HG02885 (cell line): Measurements from ENCODE around the gene BBIP1.
"Not testable (repeated sequence)": the region's sequence is repeated elsewhere in the genome, so short reads cannot be mapped to it uniquely, and the experiment has no call there.

Experiments
- ATAC-seq: cut with Tn5 transposase; IDR thresholded peaks from one replicate; pipeline ENCODE4 v1.9.1; 2021; ENCODE audit warnings: mild to moderate bottlenecking; ENCODE audit not compliant: unreplicated experiment, poor library complexity

Gene BBIP1

GRCh38 chr10:110927461-110927860 is 8.5 kb upstream of the BBIP1 start:
- ATAC-seq, result no peak

GRCh38 chr10:110923856-110924493 is 5.0 kb upstream of the BBIP1 start:
- peak; percentile 13 for ATAC-seq

- ATAC-seq, result peak; percentile 33
Observed at GRCh38 chr10:110919971-110920881, 1.2 kb upstream of the BBIP1 start.

GRCh38 chr10:110919349-110919931 is 460 bp upstream of the BBIP1 start, which contains the start of gene SHOC2:
Gene SHOC2, plus strand, starts transcription at chr10:110919604. Its CDS starts 44,755 bp downstream, at chr10:110964359.
- ATAC-seq, result peak; percentile 15

GRCh38 chr10:110918269-110918642 is 724 bp downstream of the BBIP1 start:
- no peak for ATAC-seq

GRCh38 chr10:110916554-110917346 is 2.2 kb downstream of the BBIP1 start:
- ATAC-seq, result no peak

- not testable (repeated sequence) for ATAC-seq
Observed at GRCh38 chr10:110915600-110915999, 3.4 kb downstream of the BBIP1 start.

GRCh38 chr10:110915035-110915434 is 3.9 kb downstream of the BBIP1 start:
- ATAC-seq, result no peak

- no peak for ATAC-seq
Observed at GRCh38 chr10:110914431-110914830, 4.5 kb downstream of the BBIP1 start.

GRCh38 chr10:110912374-110912773 is 6.6 kb downstream of the BBIP1 start:
- no peak for ATAC-seq

GRCh38 chr10:110910138-110910537 is 8.8 kb downstream of the BBIP1 start:
- ATAC-seq, result no peak

GRCh38 chr10:110903280-110904278 is 15.4 kb downstream of the BBIP1 start:
- peak; percentile 64 for ATAC-seq

- no peak for ATAC-seq
Observed at GRCh38 chr10:110901954-110902819, 16.8 kb downstream of the BBIP1 start.

GRCh38 chr10:110900983-110901382 is 18.0 kb downstream of the BBIP1 start:
- no peak for ATAC-seq

GRCh38 chr10:110898391-110898790 is 20.6 kb downstream of the BBIP1 start:
- ATAC-seq, result no peak

- no peak for ATAC-seq
Observed at GRCh38 chr10:110897184-110897583, 21.8 kb downstream of the BBIP1 start.

GRCh38 chr10:110893559-110894179 is 25.3 kb downstream of the BBIP1 start:
- peak; percentile 74 for ATAC-seq
